ENCODE measurements around the gene DNAH2.

DNA sequence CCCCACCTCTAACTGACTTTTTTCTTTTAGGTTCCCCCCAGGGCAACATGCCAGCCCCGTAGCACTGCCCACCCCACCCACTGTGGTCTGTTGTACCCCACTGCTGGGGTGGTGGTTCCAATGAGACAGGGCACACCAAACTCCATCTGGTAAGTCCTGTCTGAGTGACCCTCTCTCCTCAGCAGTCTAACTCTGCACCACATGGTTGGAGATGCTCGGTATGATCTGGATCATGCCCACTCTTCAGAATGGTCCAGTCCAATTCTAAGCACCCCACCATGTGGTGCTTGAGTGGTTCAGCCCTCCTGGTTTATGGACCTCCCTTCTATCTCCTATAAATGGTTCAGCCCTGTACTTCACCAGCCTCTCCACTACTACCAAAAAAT, 122.3 kb downstream of the DNAH2 start:
- TF ChIP-seq, protein P1, sequence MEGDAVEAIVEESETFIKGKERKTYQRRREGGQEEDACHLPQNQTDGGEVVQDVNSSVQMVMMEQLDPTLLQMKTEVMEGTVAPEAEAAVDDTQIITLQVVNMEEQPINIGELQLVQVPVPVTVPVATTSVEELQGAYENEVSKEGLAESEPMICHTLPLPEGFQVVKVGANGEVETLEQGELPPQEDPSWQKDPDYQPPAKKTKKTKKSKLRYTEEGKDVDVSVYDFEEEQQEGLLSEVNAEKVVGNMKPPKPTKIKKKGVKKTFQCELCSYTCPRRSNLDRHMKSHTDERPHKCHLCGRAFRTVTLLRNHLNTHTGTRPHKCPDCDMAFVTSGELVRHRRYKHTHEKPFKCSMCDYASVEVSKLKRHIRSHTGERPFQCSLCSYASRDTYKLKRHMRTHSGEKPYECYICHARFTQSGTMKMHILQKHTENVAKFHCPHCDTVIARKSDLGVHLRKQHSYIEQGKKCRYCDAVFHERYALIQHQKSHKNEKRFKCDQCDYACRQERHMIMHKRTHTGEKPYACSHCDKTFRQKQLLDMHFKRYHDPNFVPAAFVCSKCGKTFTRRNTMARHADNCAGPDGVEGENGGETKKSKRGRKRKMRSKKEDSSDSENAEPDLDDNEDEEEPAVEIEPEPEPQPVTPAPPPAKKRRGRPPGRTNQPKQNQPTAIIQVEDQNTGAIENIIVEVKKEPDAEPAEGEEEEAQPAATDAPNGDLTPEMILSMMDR (IDR thresholded peaks at IDR 0.05): no peak
- no peak for TF ChIP-seq POLR2AphosphoS5 (IDR thresholded peaks at IDR 0.05)

Data from prostate gland (tissue), 2 donors.